Kidney glomerular epithelial cell (primary cell): Measurements from ENCODE around the gene DNAJC21.
"Not testable (repeated sequence)": the region's sequence is repeated elsewhere in the genome, so short reads cannot be mapped to it uniquely, and the experiment has no call there.

Source experiments
- DNase-seq: peaks from one replicate; lab custom pipeline; 2025; lab: John Stamatoyannopoulos, UW

The DNAJC21 gene

DNA sequence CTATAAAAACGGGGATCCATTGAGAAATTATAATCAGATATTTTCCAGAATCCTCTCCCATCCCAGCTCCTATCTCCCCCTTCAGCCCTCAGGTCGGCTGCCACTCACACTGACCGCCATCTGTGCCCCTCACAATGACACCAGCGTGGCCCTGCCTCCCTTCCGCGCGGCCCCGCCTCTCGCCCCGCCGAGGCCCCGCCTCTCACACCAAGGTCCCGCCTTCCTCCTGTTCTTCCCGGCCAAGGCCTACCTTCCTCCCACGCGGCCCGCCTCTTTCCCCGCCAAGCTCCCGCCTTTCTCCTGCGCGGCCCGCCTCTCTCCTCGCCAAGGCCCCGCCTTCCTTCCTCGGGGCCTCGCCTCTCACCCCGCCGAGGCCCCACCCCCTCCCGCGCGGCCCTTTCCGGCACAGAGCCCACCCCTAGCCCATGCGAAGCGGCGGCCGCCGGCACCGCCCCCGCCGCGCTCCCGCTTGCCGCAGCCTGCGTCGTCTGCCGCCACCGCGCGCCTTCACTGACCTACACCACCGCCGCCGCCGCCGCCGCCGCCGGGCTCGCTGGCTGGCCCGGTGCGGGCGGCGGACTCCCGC, at the start of gene DNAJC21:
Gene DNAJC21, plus strand, starts transcription at position 426 of the 586 bp plus-strand sequence. CDS start 261 bp downstream, outside the sequence.
- DNase-seq: peak; percentile 95

DNA sequence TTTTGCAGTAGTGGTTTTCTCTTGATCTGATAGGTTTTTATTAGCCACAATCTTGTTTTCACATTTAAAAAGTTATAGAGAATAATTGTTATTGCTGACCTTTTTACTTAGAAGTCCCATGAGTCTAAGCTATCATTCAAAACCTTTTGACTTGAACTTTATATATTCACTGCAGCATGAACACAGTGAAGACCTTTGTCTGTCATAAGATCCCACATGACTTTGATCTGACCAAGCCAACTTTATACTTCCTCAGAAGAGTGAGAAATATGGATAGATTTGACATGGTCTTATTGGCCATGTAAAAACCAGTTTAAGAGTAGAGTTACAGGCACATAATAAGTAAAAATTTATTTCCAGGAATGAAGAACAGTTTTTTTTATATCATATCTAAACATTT, 48.1 kb upstream of the DNAJC21 start:
- DNase-seq: no peak

DNA sequence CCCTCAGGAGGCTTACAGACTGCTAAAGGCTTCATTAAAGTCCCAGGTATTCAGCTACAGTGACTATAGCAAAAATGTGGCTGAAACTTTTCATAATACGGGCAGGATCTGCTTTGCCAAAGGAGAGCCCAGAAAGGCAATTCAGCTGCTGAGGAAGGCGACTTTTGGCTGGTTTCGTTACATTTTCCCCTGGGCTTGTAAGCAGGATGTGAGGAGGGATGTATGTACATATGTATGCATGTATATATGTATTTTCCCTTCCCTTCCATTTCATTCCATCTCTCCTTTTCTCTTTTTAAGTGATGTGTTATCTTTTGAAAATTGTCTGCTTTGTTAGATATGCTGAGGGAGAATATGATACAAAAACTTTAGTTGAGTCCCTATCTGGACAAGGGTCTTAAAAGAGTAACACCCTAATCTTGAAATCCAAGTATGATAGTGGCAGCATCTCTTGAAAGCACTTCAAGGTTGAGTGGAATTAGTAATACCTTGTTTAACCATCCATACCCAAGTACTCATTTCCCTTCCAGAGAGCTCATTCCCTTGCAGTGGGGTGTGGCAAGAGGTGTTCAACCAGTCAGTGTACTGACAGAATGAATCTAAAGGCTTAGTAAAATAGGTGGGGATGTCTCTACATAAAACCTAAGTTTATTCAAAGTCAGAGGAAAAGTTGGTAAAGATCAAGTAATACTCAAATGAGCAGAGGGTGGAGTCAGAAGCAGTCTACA, 42.8 kb upstream of the DNAJC21 start:
- peak; percentile 39 for DNase-seq

DNA sequence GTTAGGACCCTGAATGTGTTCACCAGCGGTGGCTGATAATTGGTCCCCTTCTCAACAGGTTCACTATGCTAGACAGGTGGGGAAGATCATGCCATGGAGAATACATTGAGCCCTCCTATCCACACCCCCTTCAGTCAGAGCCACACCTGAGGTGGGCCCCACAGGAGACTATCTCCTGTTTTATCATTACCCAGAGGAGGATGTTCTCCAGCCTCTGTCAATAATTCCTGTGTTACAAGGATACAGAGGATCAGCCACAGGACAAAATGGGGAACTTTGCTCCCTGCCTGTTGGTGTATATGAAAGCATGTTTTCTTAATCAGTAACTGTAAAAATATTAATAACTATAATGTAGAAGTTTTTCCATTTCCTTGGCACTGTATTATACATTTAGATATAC, 40.0 kb upstream of the DNAJC21 start:
- DNase-seq: no peak

DNA sequence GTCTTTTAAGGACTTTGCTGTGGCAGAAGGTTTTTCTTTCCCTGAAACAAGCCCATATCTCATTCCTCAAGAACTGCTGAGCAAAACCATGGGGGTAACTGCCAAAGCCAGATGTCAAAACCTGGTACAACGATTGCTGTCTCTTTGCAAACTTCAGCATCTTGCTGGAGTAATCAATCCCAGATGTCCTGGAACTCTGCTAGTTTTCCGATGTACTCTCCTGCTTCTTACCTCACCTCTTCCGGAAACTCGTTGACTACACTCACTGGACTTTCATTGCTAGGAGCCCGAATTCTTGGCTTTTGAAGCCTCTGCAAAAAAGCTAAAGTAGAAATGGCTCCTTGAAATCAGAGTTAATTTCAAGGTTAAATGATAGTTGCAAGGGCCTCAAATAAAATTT, 37.4 kb upstream of the DNAJC21 start:
- DNase-seq: no peak

DNA sequence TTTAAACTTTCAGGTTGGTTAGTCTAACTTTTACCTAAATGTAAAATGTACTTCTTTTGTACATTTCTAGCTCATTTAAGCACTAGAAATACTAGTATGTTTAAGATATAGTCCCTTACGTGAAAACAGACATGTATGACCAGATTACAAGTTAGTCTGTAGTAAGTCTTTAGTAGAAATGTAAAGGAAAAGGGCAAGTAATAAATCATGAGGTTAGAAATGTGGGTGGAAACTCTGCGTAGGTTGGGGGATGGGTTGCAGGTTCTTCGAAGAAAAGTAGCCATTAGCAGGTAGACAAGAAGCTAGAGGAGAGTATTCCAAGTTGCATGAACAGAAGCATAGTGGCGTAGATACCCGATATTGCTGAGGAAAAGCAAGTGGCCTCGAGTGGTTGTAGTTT, 36.9 kb upstream of the DNAJC21 start:
- no peak for DNase-seq

DNA sequence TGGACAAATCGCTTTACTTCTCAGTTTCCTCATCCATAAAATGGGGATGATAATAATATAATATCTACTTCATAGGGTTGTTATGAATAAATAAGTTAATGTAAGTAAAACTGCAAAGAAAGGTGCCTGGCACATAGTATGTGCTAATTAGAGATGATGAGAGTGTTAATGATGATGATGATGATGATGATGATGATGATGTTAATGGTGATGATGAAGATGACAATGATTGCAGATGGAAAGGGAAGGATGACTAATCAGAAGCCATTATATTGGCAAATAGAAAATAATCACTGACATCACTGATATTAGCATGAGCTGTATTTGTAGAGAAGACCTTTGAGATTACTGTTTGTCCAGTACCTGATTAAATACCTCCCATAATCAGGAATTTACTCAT, 34.6 kb upstream of the DNAJC21 start:
- DNase-seq: no peak

DNA sequence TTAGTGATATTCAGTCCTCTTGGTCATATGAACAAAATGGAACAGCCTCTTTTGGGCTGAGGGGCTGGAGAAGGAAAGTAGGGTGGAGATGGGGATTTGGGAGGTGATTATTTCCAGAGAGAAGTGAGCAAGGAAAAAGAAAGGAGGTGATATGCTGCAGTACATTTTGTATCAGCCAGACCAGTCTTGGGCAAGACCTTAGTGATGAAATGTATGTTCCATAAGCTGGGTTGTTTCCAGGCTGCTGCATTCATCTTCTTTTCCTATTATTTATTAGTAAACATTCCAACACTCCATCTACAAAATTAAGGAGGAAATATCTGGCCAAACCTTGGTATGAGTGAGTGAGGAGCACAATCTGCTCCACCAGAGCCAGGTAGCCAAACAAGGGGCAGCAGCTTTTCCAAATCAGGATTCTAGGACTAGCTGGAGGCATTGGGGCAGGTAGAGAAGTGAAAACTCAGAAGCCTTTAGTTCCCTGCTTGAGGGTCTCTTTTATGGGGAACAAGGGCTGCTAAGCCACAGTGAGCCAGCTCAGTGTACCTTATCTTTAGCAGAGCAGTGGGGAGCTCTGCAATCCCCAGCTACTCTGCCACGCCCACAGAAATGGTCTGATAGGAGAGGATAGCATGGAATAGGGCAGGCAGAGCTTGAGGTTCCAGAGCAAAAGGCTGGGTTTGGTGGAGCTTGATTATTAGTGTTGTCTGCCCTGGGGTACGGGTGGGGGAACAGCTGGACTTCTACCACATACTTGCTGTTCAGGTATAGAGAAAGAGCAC, 33.5 kb upstream of the DNAJC21 start:
- no peak for DNase-seq

DNA sequence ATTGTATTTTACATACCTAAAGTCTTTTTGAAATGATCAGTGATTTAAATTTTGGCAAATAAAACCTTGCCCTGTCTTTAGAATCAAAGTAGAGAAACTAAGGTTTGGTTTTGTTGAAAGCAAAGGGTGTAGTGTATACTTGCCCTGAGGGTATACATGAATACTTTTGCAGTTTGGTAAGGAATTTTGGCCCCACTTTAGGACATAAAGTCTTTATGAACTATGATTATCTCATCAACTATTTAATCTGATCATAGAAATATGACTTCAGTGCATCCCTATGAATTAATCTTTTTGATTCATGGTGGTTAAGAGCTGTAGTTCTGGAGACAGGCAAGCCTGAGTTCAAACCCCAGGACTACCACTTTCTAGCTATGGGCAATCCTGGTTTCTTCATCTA, 31.7 kb upstream of the DNAJC21 start:
- DNase-seq: no peak

DNA sequence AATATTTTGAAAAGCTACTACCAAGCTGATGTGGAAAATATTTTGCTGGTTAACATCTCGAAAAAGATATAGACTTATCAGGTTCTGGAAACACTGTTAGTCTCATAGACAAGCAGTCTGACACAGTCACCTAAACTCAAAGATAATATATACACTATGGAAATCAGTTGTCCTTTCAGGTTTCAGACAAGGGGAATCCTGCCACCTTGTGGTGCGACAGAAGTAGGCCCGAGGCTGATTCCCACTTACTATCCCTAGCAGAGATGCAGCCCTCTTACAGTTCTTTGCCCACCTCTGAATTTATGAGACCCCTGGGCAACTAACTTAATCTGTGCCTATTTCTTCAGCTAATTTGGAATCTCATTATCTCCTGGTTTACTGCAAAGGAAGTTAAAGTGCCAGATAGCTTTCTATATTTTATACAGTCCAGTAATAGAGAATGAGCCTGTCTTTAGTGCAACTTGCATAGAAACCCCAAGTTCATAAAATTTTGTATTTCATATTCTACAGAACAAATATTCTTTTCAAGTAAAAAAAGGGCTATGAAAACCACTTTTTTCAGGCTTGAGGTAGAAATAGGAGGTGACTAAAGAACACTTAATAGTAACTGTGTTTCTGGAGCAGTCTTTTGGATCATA, 31.0 kb upstream of the DNAJC21 start:
- DNase-seq: peak; percentile 34

DNA sequence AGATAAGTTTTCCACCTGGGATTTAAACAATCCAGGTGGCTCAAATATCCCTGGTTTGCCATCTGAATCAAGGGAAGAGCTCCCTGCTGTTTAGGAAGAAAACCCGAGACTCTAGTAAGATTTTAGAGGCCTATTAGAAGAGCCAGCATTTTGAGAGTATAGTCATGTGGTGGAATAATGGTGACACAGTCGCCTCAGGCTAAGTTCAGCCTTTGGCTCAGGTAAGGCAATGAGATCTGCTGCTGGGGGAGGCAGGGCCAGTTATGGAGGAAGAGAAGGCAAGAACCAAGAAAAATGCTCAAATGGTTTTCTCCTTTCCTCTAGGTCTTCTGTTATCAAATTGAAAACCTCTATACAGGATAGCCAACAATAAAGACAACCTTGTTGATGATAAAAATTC, 30.3 kb upstream of the DNAJC21 start:
- DNase-seq: no peak

DNA sequence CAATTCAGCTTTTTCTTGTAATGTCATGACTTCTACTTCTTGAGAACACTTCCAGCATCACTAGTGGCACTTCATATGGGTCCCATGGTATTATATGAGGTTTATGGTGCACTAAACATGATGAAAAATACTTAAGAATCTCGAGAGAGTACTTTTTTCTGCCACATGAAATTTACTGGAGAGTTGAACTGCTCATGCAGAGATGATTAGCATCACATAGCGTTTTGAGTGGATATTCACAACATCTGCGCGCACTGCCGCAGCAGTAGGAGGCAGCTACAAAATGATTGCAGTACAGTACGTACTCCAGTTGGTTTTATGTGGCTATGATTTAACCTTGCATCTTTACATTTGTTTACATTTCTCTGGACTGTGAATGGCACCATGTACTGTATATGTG, 28.7 kb upstream of the DNAJC21 start:
- no peak for DNase-seq

DNA sequence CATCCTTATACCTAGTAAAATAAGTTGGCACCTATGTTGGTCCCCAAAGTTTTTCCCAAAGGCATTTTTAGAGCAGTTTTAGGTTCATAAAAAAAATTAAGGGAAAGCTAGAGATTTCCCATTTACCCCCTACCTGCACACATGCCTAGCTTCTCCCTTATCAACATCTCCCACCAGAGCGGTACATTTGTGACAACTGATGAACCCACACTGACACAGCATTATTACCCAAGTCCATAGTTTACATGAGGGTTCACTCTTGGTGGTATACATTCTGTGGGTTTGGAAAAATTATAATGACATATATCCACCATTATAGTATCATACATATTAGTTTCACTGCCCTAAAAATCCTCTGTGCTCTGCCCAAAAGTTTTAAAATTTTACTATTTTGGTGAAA, 26.1 kb upstream of the DNAJC21 start:
- no peak for DNase-seq

DNA sequence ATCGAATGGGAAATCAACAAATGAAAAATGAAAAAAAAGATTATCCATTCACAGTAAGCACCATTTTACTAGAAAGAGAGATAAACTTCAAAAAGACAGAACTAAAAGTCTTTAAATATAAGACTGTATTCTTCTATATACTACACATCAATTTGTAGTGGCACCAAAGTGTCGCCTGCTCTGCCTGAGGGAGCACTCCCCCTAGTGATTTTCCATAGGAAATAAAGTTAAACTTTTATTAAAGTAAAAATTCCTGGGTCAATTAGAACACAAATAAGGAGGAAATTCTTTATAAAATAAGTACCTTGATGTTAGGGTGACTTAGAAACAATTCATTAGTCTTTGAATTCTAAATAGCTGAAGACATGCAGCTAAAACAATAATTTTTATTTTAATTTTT, 23.8 kb upstream of the DNAJC21 start:
- DNase-seq: peak; percentile 5

DNA sequence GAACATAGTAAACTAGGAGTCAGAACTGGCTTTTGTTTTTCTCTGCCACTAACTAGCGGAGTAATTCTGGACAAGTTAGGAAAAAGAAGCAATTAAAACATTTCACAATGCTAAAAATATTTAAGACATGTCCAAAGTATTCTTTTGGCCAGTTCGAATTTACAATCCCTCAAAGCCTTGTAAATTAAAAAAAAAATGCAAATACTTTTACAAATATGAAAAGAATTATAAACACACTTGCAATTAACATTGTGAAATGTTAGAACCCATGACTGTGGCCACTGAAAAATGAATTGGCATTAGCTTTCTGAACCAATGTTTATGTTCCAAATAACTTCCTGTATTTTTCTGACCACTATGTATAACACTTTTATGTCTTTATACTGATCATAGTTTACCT, 16.3 kb upstream of the DNAJC21 start:
- DNase-seq: no peak

DNA sequence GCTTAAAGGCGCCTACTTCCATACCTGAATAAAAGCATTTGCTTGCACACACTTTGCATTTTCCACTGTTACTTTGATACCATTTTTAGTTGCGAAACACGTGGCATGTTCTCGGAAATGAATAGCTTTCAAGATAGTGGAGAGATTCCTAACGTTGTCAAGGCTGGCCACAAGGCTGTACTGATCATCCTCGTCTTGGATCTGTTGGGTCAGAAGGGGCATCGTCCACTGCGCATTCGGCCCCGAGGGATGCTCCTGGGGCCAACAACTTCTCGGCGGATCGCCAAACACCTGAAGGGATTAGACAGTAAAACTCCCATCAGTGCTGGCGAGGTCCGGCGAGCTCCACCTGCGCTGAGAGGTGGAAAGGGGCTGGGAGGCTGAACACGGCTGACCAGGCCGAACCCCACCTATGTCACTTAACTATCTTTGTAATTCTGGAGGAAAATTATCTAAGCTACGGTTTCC, 14.7 kb upstream of the DNAJC21 start:
- DNase-seq: no peak

DNA sequence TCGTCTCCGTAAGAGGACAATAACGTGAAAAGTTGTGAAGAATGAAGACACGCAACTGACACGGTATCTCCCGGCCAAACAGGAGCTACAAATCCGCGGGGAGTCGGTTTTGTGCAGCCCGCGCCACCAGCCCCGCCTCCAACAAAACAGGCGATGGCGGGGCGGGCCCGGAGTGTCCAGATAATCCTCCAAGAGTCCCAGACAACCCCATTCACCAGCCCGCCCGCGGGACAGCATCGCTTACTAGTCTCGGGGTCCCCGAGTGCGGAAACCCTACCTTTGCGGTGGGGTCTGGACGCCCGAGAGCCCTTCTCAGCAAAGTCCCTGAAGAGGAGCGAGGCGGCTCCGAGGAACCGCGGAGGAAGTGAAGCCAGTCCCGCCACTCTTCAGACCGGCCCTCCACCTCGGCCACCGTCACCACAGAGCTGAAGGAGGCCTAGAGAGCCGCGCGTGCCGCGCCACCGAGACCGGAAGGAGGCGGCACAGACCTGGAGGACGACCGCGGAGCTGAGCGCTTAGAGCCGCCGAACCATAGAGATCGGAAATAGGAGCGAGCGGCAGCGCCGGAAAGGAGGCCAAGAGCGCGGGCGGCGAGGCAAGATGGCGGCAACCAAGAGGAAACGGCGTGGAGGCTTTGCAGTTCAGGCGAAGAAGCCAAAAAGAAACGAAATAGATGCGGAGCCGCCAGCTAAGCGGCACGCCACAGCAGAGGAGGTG, 14.1 kb upstream of the DNAJC21 start, which contains the start of the genes BRIX1 and RAD1:
Gene BRIX1, plus strand, starts transcription at position 573 of the 717 bp plus-strand sequence. Its CDS starts 28 bp downstream, at position 601.
Gene RAD1, minus strand, starts transcription at position 366 of the 717 bp plus-strand sequence. CDS start 612 bp downstream, outside the sequence.
- DNase-seq: peak; percentile 95

DNA sequence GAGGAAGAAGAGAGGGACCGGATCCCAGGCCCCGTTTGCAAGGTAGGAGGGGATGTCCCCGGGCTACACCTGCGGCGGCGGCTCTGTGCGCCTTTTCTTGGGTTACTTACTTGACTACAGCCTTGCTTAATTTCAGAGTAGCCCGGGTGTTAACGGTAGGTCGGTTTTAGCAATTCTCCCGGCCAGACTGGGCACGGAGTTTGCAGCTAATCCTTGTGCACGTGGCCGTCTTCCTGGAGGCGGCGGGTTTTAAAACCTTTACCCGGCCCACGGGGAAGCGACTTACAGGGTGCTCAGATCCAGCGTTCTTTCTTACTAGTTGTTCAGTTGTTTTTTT, 13.5 kb upstream of the DNAJC21 start:
- DNase-seq: no peak

DNA sequence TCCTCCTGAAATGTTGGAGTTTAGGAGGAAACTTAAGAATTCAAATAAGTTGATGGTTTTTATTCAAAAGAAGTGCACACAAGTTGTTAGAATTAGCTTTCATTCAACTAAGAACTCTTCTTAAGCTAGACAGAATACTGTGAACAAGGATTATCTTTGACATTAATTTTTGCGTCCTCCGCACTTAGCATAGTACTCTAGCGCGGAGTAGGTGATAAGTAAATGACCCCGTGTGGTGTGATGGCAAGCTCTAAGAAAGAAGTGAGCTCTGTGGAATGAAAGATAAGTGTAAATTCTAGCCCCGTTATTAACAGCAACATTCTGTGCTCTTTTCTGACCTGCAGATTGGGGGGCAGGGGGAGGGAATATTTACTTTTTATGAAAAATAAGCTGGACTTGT, 12.8 kb upstream of the DNAJC21 start:
- DNase-seq: no peak

DNA sequence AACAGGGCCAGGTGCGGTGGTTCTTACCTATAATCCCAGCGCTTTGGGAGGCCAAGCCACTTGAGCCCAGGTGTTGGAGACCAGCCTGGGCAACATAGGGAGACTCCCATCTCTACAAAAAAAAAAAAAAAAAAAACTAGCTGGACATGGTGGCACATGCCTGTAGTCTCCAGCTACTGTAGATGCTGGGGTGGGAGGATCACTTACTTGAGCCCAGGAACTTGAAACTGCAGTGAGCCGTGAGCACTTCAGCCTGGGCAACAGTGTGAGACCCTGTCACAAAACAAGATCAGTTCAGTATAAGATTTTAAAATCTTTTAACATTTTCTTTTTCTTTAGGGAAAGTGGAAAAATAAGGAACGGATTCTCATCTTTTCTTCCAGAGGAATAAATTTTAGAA, 11.3 kb upstream of the DNAJC21 start:
- no peak for DNase-seq

DNA sequence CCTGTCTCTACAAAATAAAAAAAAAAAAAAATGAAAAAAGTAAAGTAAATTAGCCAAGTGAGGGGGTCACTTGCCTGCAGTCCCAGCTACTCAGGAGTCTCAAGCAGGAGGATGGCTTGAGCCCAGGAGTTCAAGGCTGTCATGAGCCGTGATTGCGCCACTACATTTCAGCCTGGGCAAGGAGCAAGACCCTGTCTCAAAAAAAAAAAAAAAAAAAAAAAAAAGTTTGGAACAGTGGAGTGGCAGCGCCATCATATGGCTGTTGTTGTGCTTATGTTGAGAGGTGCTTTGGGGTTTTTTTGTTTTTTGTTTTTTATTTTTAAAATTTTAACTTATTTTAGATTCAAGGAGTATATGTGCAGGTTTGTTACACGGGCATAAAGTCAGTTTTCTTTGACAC, 10.3 kb upstream of the DNAJC21 start:
- no peak for DNase-seq

DNA sequence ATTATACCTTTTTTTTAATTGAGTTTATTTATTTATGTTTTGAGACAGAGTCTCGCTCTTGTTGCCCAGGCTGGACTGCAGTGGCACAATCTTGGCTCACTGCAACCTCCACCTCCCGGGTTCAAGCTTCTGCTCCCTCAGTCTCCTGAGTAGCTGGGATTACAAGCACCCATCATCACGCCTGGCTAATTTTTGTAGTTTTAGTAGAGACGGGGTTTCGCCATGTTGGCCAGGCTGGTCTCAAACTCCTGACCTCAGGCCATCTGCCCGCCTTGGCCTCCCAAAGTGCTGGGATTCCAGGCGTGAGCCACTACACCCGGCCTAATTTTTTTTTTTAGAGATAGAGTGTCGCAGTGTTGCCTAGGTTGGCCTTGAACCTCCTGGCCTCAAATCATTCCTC, 6.1 kb upstream of the DNAJC21 start:
- not testable (repeated sequence) for DNase-seq
